PC-3 (cell line): ENCODE data around the gene CASP10.
"Not testable (repeated sequence)": the region's sequence is repeated elsewhere in the genome, so short reads cannot be mapped to it uniquely, and the experiment has no call there.

Experiments
- CTCF ChIP-seq: fragments of 300-600 bp; sonication (generic); conservative IDR thresholded peaks from 2 replicates; pipeline ENCODE4 v1.5.1; 2017; ENCODE audit warnings: antibody characterized with exemption, low read depth, mild to moderate bottlenecking, low read length
- EZH2 ChIP-seq: fragments of 300-600 bp; sonication (generic); IDR thresholded peaks from one replicate; pipeline ENCODE4 v1.6.1; 2017; ENCODE audit warnings: antibody characterized with exemption, mild to moderate bottlenecking, low read length; ENCODE audit not compliant: unreplicated experiment

DNA sequence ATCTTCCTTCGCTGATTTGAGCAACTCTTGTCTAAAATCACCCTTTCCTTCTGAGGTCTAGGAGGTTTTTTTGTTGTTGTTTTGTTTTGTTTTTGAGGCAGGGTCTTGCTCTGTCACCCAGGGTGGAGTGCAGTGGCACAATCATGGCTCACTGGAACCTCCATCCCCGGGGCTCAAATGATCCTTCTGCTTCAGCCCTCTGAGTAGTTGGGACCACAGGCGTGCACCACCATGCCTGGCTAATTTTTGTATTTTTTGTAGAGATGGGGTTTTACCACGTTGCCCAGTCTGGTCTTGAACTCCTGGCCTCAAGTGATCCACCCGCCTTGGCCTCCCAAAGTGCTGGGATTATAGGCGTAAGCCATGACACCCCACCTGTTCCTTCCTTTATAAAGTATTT, 1.3 kb downstream of the CASP10 start:
- TF ChIP-seq EZH2, CTCF: not testable (repeated sequence)
